Right lobe of liver (tissue), 6 donors: ENCODE data around the gene CCDC24. TPM values are rescaled to one million over a fixed set of nuclear protein-coding genes. Genes with fewer than 3 reads are reported as not detected.

Experiments used
- ATAC-seq, 4 donors: fragments of 200-7000 bp; cut with Tn5 transposase; one replicate each; pipeline ENCODE4 v1.9.1; 2020; ENCODE audit warnings: mild to moderate bottlenecking in 4 of 4, moderate library complexity in 4 of 4
- DNase-seq, 3 donors: peaks; one replicate each; pipeline ENCODE4 v3.0.0-alpha.2; 2020
- H3K27ac ChIP-seq, 3 donors: fragments of 200-600 bp; one replicate each; pipeline ENCODE4 v1.8.0; 2022
- H3K27me3 ChIP-seq, 2 donors: fragments of 200-600 bp; one replicate each; pipeline ENCODE4 v1.8.0; 2022
- H3K36me3 ChIP-seq, 4 donors: fragments of 200-600 bp; sonication (generic) in 1 of 4; one replicate each; pipeline versions ENCODE4 v1.5.1 to v1.8.0; 2017 to 2022; ENCODE audit warnings: control low read depth in 1 of 4
- H3K4me1 ChIP-seq, 4 donors: fragments of 200-600 bp; sonication (generic) in 1 of 4; one replicate each; pipeline versions ENCODE4 v1.5.1 to v1.8.0; 2017 to 2022; ENCODE audit warnings: control low read depth in 1 of 4
- H3K4me3 ChIP-seq, 3 donors: fragments of 200-600 bp; one replicate each; pipeline ENCODE4 v1.8.0; 2022
- H3K9me3 ChIP-seq, 4 donors: fragments of 200-600 bp; sonication (generic) in 1 of 4; one replicate each; pipeline versions ENCODE4 v1.5.1 to v1.8.0; 2017 to 2022; ENCODE audit warnings: control low read depth in 1 of 4
- CTCF ChIP-seq, 4 donors: fragments of 200-600 bp in 3 of 4; fragments of 450-650 bp in 1 of 4; IDR thresholded peaks; one replicate each; pipeline versions ENCODE4 v1.5.1 to v1.8.0; 2016 to 2022; ENCODE audit warnings: antibody characterized with exemption in 4 of 4, mild to moderate bottlenecking in 2 of 4
- POLR2A ChIP-seq: fragments of 450-650 bp; IDR thresholded peaks from one replicate; pipeline ENCODE4 v1.6.1; 2017; ENCODE audit warnings: antibody characterized with exemption, mild to moderate bottlenecking
- WGBS: methylation state at CpG from one replicate; pipeline ENCODE4 v1.1.6; 2018; ENCODE audit warnings: low coverage, low lambda C conversion rate; ENCODE audit not compliant: insufficient coverage; ENCODE audit errors: missing lambda C conversion rate; 5-methylcytosine and 5-hydroxymethylcytosine counted together
- intact Hi-C, 2 donors: fragments of 100-400 bp; cut with DNase I; formaldehyde crosslinking; loops; one replicate each; pipeline versions ENCODE4 v1.11.2 to v1.14.1; 2022
- total RNA-seq, 6 experiments: library from RNA; depleted of rRNA in 2 of 6; stranded (reverse); fragments of >200 nt in 2 of 6; fragmentation: NEBNext Ultra II Directional in 3 of 6; extraction: Animal tissue kit (Norgen Biotek cat#: 25700) in 3 of 6; gene quantifications; one replicate each; pipeline versions ENCODE4 v1.1.0 to v1.2.4, GENCODE V29; 2016 to 2023
- donor health status: DM: no; HTN: yes; CAD: no.
- donor health status: DM: no; HTN: no; CAD: no.
- donor health status: DM: no; HTN: no; CAD: no.
- donor health status: DM: no; HTN: yes; CAD: no.
- donor health status: DM: no; HTN: yes; CAD: no.

The CCDC24 gene
- total RNA-seq, 6 experiments from 2014 or later = 2.2 to 8.4 (median 3.5) TPM

GRCh38 chr1:44014365-44015104 is 23.1 kb downstream of the CCDC24 start:
- Histone ChIP-seq H3K27me3 (no peaks in the 10 kb centered on the region), H3K27ac (no peak overlapping the region), H3K36me3 (no peaks in the 10 kb centered on the region), H3K4me1 (no peaks in the 10 kb centered on the region), H3K4me3 (no peak overlapping the region), H3K9me3 (no peaks in the 10 kb centered on the region)
- ATAC-seq (no peak), DNase-seq (no peak)
- WGBS = 25% methylated on average over 4 of the region's 8 CpGs
- TF ChIP-seq POLR2A = no peak
- no peak for TF ChIP-seq CTCF (IDR thresholded peaks at IDR 0.05)
- intact Hi-C loops = no loop called here

GRCh38 chr1:44015206-44015605 is 23.8 kb downstream of the CCDC24 start:
- no peak for DNase-seq
- no peak for ATAC-seq
- H3K27me3 ChIP-seq = no peaks in the 10 kb centered on the region
- no peak overlapping the region for H3K4me3 ChIP-seq
- H3K27ac ChIP-seq = no peak overlapping the region
- no peaks in the 10 kb centered on the region for H3K36me3 ChIP-seq
- H3K9me3 ChIP-seq = no peaks in the 10 kb centered on the region
- no peaks in the 10 kb centered on the region for H3K4me1 ChIP-seq
- TF ChIP-seq POLR2A (no peak), CTCF (IDR thresholded peaks at IDR 0.05) (no peak)
- intact Hi-C loops = no loop called here
- 85% methylated on average over 3 of the region's 3 CpGs for WGBS

GRCh38 chr1:44016041-44016889 is 24.9 kb downstream of the CCDC24 start:
- WGBS = 75% methylated on average over 5 of the region's 20 CpGs
- Histone ChIP-seq H3K4me3 (no peak overlapping the region), H3K9me3 (no peaks in the 10 kb centered on the region), H3K27me3 (no peaks in the 10 kb centered on the region), H3K27ac (no peak overlapping the region), H3K36me3 (no peaks in the 10 kb centered on the region), H3K4me1 (no peaks in the 10 kb centered on the region)
- no peak for TF ChIP-seq CTCF (IDR thresholded peaks at IDR 0.05)
- TF ChIP-seq POLR2A = no peak
- DNase-seq (no peak), ATAC-seq (no peak)
- intact Hi-C loops = no loop called here

GRCh38 chr1:44016890-44017400 is 25.5 kb downstream of the CCDC24 start:
- Histone ChIP-seq H3K4me3 (no peak overlapping the region), H3K36me3 (no peaks in the 10 kb centered on the region), H3K9me3 (no peaks in the 10 kb centered on the region), H3K27me3 (no peaks in the 10 kb centered on the region), H3K27ac (no peak overlapping the region), H3K4me1 (no peaks in the 10 kb centered on the region)
- intact Hi-C loops = no loop called here
- WGBS = 82% methylated on average over 8 of the region's 20 CpGs
- no peak for DNase-seq
- no peak for TF ChIP-seq POLR2A
- no peak for TF ChIP-seq CTCF (IDR thresholded peaks at IDR 0.05)
- no peak for ATAC-seq
